NCI-H345 treated with DMSO at 0.1 percent for 48 hours (cell line): ENCODE measurements around the gene CTNNBL1.

Experiments used
- DNase-seq: peaks from one replicate; lab custom pipeline; 2025; ENCODE audit not compliant: unreplicated experiment; lab: John Stamatoyannopoulos, UW

CTNNBL1 gene

GRCh38 chr20:37737826-37738420 lies 44.1 kb downstream of the CTNNBL1 start:
- no peak for DNase-seq

GRCh38 chr20:37741055-37741454 lies 47.2 kb downstream of the CTNNBL1 start:
- DNase-seq, result no peak

GRCh38 chr20:37741570-37741969 lies 47.7 kb downstream of the CTNNBL1 start:
- no peak for DNase-seq

GRCh38 chr20:37742131-37742530 lies 48.3 kb downstream of the CTNNBL1 start:
- DNase-seq, result no peak

GRCh38 chr20:37744347-37744746 lies 50.5 kb downstream of the CTNNBL1 start:
- no peak for DNase-seq

- DNase-seq, result no peak
Observed at GRCh38 chr20:37745553-37745952, 51.7 kb downstream of the CTNNBL1 start.

- DNase-seq, result no peak
Observed at GRCh38 chr20:37748015-37748414, 54.2 kb downstream of the CTNNBL1 start.

GRCh38 chr20:37749218-37749617 lies 55.4 kb downstream of the CTNNBL1 start:
- no peak for DNase-seq

GRCh38 chr20:37749620-37750403 lies 56.0 kb downstream of the CTNNBL1 start:
- no peak for DNase-seq

- no peak for DNase-seq
Observed at GRCh38 chr20:37755665-37756064, 61.8 kb downstream of the CTNNBL1 start.

GRCh38 chr20:37756234-37756633 lies 62.4 kb downstream of the CTNNBL1 start:
- DNase-seq, result no peak

GRCh38 chr20:37757550-37757949 lies 63.7 kb downstream of the CTNNBL1 start:
- no peak for DNase-seq

- no peak for DNase-seq
Observed at GRCh38 chr20:37758332-37758731, 64.5 kb downstream of the CTNNBL1 start.

- DNase-seq, result no peak
Observed at GRCh38 chr20:37759052-37759553, 65.3 kb downstream of the CTNNBL1 start.

GRCh38 chr20:37759761-37760209 lies 66.0 kb downstream of the CTNNBL1 start:
- no peak for DNase-seq

- no peak for DNase-seq
Observed at GRCh38 chr20:37760322-37760721, 66.5 kb downstream of the CTNNBL1 start.

GRCh38 chr20:37762716-37763485 lies 69.1 kb downstream of the CTNNBL1 start:
- no peak for DNase-seq

- DNase-seq, result no peak
Observed at GRCh38 chr20:37764333-37764935, 70.6 kb downstream of the CTNNBL1 start.

- no peak for DNase-seq
Observed at GRCh38 chr20:37770908-37771307, 77.1 kb downstream of the CTNNBL1 start.

- no peak for DNase-seq
Observed at GRCh38 chr20:37773291-37773826, 79.5 kb downstream of the CTNNBL1 start.

GRCh38 chr20:37774156-37774555 lies 80.3 kb downstream of the CTNNBL1 start:
- DNase-seq, result no peak
